Stimulated activated CD4-positive, alpha-beta T cell treated with anti-CD3 and anti-CD28 coated beads, Interleukin-1b, Interleukin-23, amount 100 ng/mL, for 4 hours (primary cell): ENCODE results near the gene BRINP1.

Source experiments
- DNase-seq, 2 donors: peaks; one replicate each; pipeline ENCODE4 v3.0.0-alpha.2; 2020; ENCODE audit warnings: low read depth in 2 of 2

The BRINP1 gene

DNA sequence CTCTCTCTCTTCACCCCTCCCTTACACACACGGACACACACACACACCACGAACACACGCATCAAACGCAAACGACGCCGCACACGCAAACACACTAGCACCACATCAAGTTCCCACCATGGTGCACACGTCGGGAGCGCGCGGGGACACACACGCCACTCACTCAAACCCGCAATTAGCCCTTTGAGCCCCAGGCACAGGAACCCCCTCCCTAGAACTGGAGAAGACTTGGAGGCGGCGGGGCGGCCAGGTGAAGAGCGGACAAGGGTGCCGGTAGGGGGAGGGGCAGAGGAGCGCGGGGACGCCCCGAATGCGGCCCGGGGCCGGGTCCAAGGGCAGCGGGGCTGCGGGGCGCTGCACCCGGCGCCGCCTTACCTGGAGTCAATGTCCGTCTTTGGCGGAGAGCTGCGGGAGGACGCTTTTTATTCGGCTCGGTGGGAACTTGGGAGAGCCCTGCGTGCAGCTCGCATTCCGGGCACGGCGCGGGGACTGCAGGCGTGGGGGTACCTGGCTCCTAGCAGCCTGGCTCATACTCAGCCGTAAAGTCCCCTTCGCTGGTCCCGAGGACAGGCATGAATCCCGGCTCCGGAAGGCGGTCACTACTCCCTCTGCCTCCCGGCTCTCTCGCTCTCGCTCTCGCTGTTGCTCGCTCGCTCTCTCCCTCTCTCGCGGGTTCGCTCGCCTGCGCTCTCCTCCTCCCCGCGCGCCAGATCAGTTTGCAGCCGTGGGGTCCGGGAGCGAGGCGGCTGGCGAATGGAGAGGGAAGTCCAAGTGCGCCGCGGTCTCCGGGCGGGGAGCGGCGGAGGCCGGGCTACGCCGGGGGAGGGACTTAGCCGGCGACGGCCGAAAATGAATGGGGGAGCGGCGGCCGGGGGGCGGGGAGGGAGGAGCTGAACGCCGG lies at the start of gene BRINP1:
BRINP1 (minus strand) TSS at position 755 of the 901 bp plus-strand sequence. CDS start 56,080 bp downstream, outside the sequence.
- DNase-seq: no peak

DNA sequence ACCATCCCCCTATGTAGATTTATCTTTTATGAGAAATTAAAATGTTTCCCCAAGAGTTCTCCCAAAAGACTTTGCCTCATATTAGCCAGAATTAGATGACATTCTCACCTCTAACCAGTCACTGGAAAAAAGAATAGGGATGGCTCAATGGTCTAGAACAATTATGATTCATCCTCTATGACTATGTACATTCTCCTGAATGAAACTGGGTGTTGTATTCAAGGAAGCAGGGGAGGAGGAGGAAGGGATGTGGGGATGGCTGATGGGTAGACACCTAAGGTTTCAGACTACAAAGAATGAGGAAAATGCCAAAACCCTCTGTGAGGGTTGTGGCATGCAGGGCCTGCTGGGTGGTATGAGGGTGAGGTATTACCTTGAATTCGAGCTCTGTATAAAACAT lies 49.5 kb upstream of the BRINP1 start:
- DNase-seq: no peak

DNA sequence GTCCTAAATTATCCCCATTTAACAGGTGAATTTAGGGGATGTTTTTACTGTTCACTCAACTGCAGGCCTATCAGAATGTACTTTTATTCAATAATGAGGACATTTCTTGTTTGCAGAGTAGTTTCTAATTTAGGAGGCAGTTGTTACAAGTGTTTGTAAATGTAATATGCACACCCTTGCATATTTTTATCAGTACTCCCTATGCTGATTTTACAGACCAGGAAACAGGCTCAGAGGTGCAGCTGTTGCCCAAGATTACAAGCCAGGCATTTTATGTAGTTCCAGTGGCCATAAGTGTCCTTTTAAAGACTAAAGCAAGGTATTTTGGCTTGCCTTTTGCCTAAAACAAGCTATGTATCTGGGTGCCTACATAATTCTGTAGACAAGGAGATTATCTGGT lies 47.6 kb upstream of the BRINP1 start:
- DNase-seq: no peak

DNA sequence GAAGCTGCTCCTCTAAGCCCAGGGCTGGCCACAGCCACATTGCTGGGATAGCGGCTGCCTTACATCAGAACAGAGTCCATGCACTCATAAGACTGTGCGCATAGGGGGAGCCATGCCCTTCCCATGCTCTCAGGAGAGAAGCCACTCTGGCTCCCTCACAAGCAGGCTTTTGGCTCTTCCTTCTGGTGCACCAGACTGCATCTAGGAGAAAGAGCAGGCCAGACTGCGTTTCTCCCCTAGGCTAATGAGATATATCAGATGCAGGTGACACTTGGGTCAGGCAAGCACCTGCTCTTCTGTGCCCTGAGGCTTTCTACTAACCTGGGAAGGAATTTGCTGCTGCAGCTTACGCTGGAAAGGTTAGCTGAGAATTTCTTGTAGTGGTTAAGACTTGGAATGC lies 43.2 kb upstream of the BRINP1 start:
- no peak for DNase-seq

DNA sequence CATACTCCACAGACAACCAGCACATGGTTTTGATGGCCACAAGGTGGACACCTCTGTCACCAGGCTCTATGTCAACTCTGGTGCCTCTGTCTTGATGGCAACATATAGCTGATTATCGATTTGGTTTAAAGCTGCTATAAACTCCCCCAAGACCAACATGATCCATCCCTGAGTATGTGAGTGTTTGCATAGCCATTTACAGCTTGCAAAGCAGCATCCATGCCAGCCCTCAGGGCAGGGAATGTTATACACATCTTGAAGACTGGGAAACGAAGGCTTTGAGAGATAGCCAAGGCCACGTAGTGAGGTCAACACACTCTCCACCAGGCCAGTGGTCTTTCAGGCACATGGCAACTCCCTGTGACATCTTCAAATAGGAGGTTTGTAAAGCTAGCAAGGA lies 40.3 kb upstream of the BRINP1 start:
- no peak for DNase-seq

DNA sequence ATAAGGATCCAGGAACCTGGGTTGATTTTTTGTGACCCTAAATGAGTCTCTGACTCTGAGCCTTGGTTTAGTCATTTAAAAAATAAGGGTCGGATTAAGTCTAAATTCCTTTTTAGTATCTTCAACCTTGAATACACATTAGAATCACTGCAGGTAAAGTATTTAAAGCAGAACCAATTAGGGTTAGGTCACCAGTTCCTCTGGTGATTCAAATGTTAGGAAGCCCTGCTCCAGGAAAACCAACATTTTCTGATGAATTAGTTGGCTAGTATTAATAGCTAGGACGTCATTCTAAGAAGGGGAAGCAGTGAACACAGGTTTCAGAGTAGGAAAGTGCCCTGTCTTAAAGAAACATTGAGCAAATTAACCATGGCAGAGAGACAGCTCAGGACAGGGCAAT lies 31.4 kb upstream of the BRINP1 start:
- DNase-seq: no peak

DNA sequence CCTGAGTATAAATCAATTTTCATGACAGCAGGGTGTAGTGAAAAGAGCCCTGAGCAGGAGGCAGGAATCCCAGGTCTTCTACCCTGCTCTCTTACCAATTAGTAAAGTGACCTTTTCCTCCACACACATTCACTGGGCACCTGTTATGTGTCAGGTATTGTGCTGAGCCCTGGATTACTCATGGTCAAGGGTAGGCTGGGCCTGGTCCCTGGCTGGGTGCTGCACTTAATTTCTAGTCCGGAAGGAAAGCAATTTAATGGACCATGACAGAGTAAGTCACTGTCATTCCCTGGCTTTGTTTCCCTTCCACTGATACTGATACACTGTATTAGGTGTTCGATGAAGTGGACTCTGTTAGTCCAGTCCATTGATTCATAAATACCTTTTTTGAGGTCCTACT lies 29.1 kb upstream of the BRINP1 start:
- no peak for DNase-seq

- no peak for DNase-seq
Observed at GRCh38 chr9:119391878-119392277, 22.6 kb upstream of the BRINP1 start.

DNA sequence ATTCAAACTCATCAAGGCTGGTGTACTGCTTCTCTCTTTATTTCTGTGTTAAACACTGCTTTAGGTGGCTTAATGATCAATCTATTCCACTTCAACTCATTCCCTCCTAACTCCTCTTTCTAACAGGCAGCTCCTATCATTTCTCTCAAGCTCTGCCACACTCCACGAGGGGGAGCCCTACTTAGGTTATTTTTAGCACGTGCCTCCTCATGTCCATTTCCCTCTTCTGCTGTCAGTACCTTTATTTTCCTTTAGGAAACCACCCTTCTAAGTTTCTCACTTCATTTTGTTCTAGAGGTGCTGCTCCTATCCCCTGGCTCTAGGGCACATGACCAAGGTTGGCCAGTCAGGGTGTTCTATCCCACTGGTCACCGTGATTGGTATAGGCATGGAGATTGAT lies 6.7 kb upstream of the BRINP1 start:
- no peak for DNase-seq

GRCh38 chr9:119372951-119373350 lies 3.7 kb upstream of the BRINP1 start:
- DNase-seq: no peak

GRCh38 chr9:119370816-119371215 lies 1.6 kb upstream of the BRINP1 start:
- no peak for DNase-seq

GRCh38 chr9:119369680-119370366 lies 588 bp upstream of the BRINP1 start:
- no peak for DNase-seq

GRCh38 chr9:119368179-119368578 lies 1.1 kb downstream of the BRINP1 start:
- no peak for DNase-seq

DNA sequence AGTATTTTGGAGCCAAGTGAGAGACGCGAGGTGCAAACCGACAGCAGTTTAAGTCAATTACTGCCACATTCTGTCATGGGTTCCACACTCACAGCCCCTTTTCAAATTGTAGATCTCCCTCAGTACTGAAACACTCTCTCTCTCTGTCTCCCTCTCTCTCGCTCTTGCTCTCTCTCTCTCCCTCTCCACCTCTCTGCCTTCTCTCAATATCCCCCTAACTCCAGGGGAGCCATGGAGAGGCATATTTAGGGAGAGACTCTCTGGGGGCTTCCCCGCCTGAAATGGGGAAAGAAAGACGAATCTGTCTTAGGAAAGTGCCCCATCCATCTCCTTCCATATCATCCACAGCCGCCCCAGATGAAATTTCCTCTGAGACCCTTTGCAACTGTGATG lies 1.6 kb downstream of the BRINP1 start:
- DNase-seq: no peak

- no peak for DNase-seq
Observed at GRCh38 chr9:119366909-119367682, 2.1 kb downstream of the BRINP1 start.

GRCh38 chr9:119365291-119366027 lies 3.8 kb downstream of the BRINP1 start:
- DNase-seq: no peak

- no peak for DNase-seq
Observed at GRCh38 chr9:119360237-119360636, 9.0 kb downstream of the BRINP1 start.

GRCh38 chr9:119357336-119358096 lies 11.7 kb downstream of the BRINP1 start:
- no peak for DNase-seq

DNA sequence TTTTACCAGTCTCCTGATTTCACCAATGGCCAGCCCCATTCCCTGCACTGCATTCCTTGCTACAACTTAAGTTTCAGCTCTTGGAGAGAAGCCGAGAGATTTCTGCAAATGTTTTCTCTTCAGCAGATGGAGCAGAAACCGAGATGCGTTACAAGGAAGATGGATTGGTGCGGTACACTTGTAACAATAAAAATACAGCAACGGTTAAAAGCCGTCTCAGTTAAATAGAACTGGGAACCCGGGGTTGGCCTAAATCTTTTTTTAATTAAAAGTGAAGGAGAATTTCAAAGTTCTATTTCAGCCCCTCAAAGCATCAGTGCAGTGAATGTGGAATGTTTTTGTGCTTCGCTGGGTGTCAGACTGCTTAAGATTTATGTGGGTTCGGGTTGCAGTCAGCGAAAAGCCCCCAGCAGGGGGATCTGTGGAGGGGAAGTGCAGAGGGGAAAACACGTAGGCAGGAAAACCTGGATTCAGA lies 19.8 kb downstream of the BRINP1 start:
- no peak for DNase-seq

DNA sequence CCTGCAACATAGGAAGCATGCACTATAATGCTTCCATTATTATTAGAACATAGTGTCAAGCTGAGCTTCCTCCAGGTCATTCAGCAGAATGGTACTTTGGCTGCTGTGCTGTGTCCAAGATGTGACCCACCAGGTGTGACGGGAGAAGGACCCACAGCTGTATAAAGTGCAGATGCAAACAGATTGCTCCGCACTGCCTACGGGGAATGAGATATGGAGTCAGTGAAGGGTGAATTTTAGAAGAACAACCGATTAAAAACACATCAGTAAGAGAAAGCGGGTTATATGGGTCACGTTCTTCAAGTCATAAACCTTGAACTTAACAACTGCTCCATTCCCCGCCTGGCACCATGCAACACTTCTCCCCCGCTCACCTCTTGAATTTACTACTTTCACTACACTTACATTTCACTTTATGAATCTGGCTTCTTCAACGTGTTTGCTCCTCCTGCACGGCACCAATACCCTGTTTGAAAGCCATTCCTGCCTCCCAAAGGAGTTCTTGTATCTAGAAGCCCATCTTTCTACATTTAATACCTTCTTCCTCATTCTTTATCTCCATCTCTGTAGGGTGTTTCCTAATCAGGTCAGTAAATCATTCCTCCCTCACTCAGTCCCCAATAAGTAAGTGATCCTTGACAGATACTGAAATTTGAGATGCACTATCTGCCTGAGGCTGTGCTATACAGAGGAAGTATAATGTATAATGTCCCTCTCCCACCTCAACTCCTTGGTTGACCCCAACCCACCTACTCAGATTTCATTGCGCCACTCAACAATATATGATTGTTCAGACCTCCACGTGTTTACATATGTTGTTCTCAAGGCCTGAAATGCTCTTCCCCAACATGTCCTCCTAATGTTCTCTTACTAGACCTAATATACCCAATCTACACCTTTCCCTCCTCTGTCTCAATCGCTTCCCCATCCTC lies 25.9 kb downstream of the BRINP1 start:
- no peak for DNase-seq
